Ectodermal cell (in vitro differentiated cells): ENCODE data around the gene KLF16.
A peak's percentile ranks its signal among the peaks of the same experiment; 100 is the strongest.

Experiments used
- H3K27ac ChIP-seq: 2 replicates; pipeline ENCODE4 v1.7.0; 2013; ENCODE audit warnings: mild to moderate bottlenecking, low read depth, low read length; ENCODE audit not compliant: insufficient read depth, poor library complexity, severe bottlenecking
- H3K27me3 ChIP-seq: 2 replicates; pipeline ENCODE4 v1.7.0; 2013; ENCODE audit warnings: mild to moderate bottlenecking, low read length; ENCODE audit not compliant: insufficient read depth, control insufficient read depth, poor library complexity, severe bottlenecking
- H3K36me3 ChIP-seq: one replicate; pipeline ENCODE4 v1.7.0; 2013; ENCODE audit warnings: low read length; ENCODE audit not compliant: control insufficient read depth, insufficient read depth
- H3K4me1 ChIP-seq: one replicate; pipeline ENCODE4 v1.7.0; 2013; ENCODE audit warnings: low read length; ENCODE audit not compliant: control insufficient read depth, insufficient read depth
- H3K4me3 ChIP-seq: 2 replicates; pipeline ENCODE4 v1.7.0; 2013; ENCODE audit warnings: low read depth, low read length, control low read depth; ENCODE audit not compliant: insufficient read depth
- H3K9me3 ChIP-seq: 2 replicates; pipeline ENCODE4 v1.7.0; 2013; ENCODE audit warnings: mild to moderate bottlenecking, low read length, moderate library complexity; ENCODE audit not compliant: control insufficient read depth
- WGBS, 2 experiments: methylation state at CpG; one replicate each; pipeline ENCODE4 v1.1.7; 2013; ENCODE audit warnings: missing lambda C conversion rate in 2 of 2; 5-methylcytosine and 5-hydroxymethylcytosine counted together

KLF16 gene

GRCh38 chr19:1830568-1830967 is 32.8 kb downstream of the KLF16 start:
- Histone ChIP-seq H3K4me3 (no peak overlapping the region), H3K27me3 (no peaks in the 10 kb centered on the region), H3K9me3 (no peaks in the 10 kb centered on the region), H3K27ac (no peak overlapping the region), H3K4me1 (peaks cover 14% of the 10 kb centered on the region), H3K36me3 (no peaks in the 10 kb centered on the region)
- 95 to 96% methylated on average over 15 of the region's 15 CpGs for WGBS, 2 experiments

GRCh38 chr19:1829958-1830357 is 33.4 kb downstream of the KLF16 start:
- no peaks in the 10 kb centered on the region for H3K27me3 ChIP-seq
- no peak overlapping the region for H3K27ac ChIP-seq
- no peak overlapping the region for H3K4me3 ChIP-seq
- WGBS, 2 experiments = 96 to 97% methylated on average over 11 of the region's 11 CpGs
- peaks cover 14% of the 10 kb centered on the region for H3K4me1 ChIP-seq
- no peaks in the 10 kb centered on the region for H3K9me3 ChIP-seq
- H3K36me3 ChIP-seq = no peaks in the 10 kb centered on the region

GRCh38 chr19:1828279-1829238 is 34.8 kb downstream of the KLF16 start:
- WGBS, 2 experiments = 94% methylated on average over 57 of the region's 57 CpGs
- H3K4me3 ChIP-seq = no peak overlapping the region

GRCh38 chr19:1827566-1828278 is 35.7 kb downstream of the KLF16 start:
- no peaks in the 10 kb centered on the region for H3K9me3 ChIP-seq
- peaks cover 14% of the 10 kb centered on the region for H3K4me1 ChIP-seq
- no peaks in the 10 kb centered on the region for H3K36me3 ChIP-seq
- no peak overlapping the region for H3K27ac ChIP-seq
- no peaks in the 10 kb centered on the region for H3K27me3 ChIP-seq
- 93% methylated on average over 41 of the region's 41 CpGs for WGBS, 2 experiments
- H3K4me3 ChIP-seq = no peak overlapping the region

More at GRCh38 chr19:1828279-1829238, 34.8 kb downstream of the KLF16 start:
- H3K4me1 ChIP-seq = peaks cover 14% of the 10 kb centered on the region
- H3K27me3 ChIP-seq = no peaks in the 10 kb centered on the region
- no peak overlapping the region for H3K27ac ChIP-seq
- H3K36me3 ChIP-seq = no peaks in the 10 kb centered on the region
- H3K9me3 ChIP-seq = no peaks in the 10 kb centered on the region

GRCh38 chr19:1826557-1827521 is 36.5 kb downstream of the KLF16 start:
- Histone ChIP-seq H3K4me3 (no peak overlapping the region), H3K4me1 (peaks cover 14% of the 10 kb centered on the region), H3K36me3 (peaks cover 1% of the 10 kb centered on the region), H3K27ac (peak overlapping the region; percentile 48), H3K27me3 (no peaks in the 10 kb centered on the region), H3K9me3 (no peaks in the 10 kb centered on the region)
- WGBS, 2 experiments = 32% methylated on average over 63 of the region's 63 CpGs

- H3K36me3 ChIP-seq = peaks cover 8% of the 10 kb centered on the region
- peak overlapping the region; percentile 48 for H3K27ac ChIP-seq
- no peaks in the 10 kb centered on the region for H3K9me3 ChIP-seq
- no peak overlapping the region for H3K4me3 ChIP-seq
- H3K4me1 ChIP-seq = peaks cover 14% of the 10 kb centered on the region
- 44 to 45% methylated on average over 15 of the region's 15 CpGs for WGBS, 2 experiments
- no peaks in the 10 kb centered on the region for H3K27me3 ChIP-seq
These were observed 37.3 kb downstream of the KLF16 start for GRCh38 chr19:1825909-1826556.

- Histone ChIP-seq H3K27ac (no peak overlapping the region), H3K36me3 (peaks cover 14% of the 10 kb centered on the region), H3K4me1 (peaks cover 18% of the 10 kb centered on the region), H3K4me3 (no peak overlapping the region), H3K9me3 (no peaks in the 10 kb centered on the region), H3K27me3 (no peaks in the 10 kb centered on the region)
- WGBS, 2 experiments = 94% methylated on average over 14 of the region's 14 CpGs
These were observed 39.1 kb downstream of the KLF16 start for GRCh38 chr19:1824252-1824622.

GRCh38 chr19:1823539-1824251 is 39.7 kb downstream of the KLF16 start:
- Histone ChIP-seq H3K9me3 (no peaks in the 10 kb centered on the region), H3K27ac (no peak overlapping the region), H3K4me3 (no peak overlapping the region), H3K27me3 (no peaks in the 10 kb centered on the region), H3K36me3 (peaks cover 14% of the 10 kb centered on the region), H3K4me1 (peaks cover 18% of the 10 kb centered on the region)
- WGBS, 2 experiments = 94 to 95% methylated on average over 36 of the region's 36 CpGs

GRCh38 chr19:1823020-1823419 is 40.4 kb downstream of the KLF16 start:
- Histone ChIP-seq H3K9me3 (no peaks in the 10 kb centered on the region), H3K4me3 (no peak overlapping the region), H3K27ac (no peak overlapping the region), H3K36me3 (peaks cover 14% of the 10 kb centered on the region), H3K27me3 (no peaks in the 10 kb centered on the region), H3K4me1 (peaks cover 18% of the 10 kb centered on the region)
- 92 to 94% methylated on average over 8 of the region's 8 CpGs for WGBS, 2 experiments
